K562 (cell line): Measurements from ENCODE around the gene GAB2. TPM values are rescaled to one million over a fixed set of nuclear protein-coding genes. Genes with fewer than 3 reads are reported as not detected.

Experiments
- FOXJ2 ChIP-seq: fragments of 200-800 bp; sonication (Bioruptor generic); IDR thresholded peaks from 2 replicates; pipeline ENCODE4 v1.6.1; 2016; ENCODE audit warnings: missing genetic modification characterization, missing compliant biosample characterization
- NCOR1 ChIP-seq: fragments of 450-650 bp; IDR thresholded peaks from 2 replicates; pipeline ENCODE4 v1.6.1; 2016; ENCODE audit warnings: mild to moderate bottlenecking, moderate library complexity
- PML ChIP-seq: IDR thresholded peaks from 2 replicates; pipeline ENCODE4 v1.6.1; 2012; ENCODE audit warnings: low read length, inconsistent platforms
- RNF2 ChIP-seq: sonication (generic); IDR thresholded peaks from 2 replicates; pipeline ENCODE4 v1.6.1; 2016
- SMARCC2 ChIP-seq: fragments of 450-650 bp; IDR thresholded peaks from 2 replicates; pipeline ENCODE4 v1.6.1; 2017; ENCODE audit warnings: antibody characterized with exemption, moderate library complexity, mild to moderate bottlenecking, low read depth
- polyA plus RNA-seq, 8 experiments: library from polyadenylated mRNA; depleted of rRNA in 4 of 8; stranded (reverse) in 5 of 8; unstranded in 3 of 8; fragments of >200 nt; fragmentation: Nextera tagmentation in 2 of 8; fragmentation: Illumina TruSeq in 1 of 8; extraction: Ambion mirVana in 2 of 8; extraction: Trizol in 1 of 8; gene quantifications; 2 replicates each; pipeline versions ENCODE4 v1.2.1 to v1.2.3, GENCODE V29; 2011 to 2014; ENCODE audit warnings: inconsistent platforms in 1 of 8, missing spikeins in 1 of 8
- total RNA-seq, 7 experiments: library from RNA; depleted of rRNA in 6 of 7; stranded (reverse); fragments of >200 nt in 6 of 7; fragmentation: Illumina TruSeq in 2 of 7; extraction: Trizol in 2 of 7; gene quantifications; 2 replicates each; pipeline versions ENCODE4 v1.2.1 to v1.2.3, GENCODE V29; 2011 to 2021; ENCODE audit warnings: low replicate concordance in 1 of 7
- TF ChIP-seq, protein P1 (sequence below): fragments of 250-450 bp; sonication (Bioruptor Pico); IDR thresholded peaks from 2 replicates; pipeline ENCODE4 v1.4.0; 2020; ENCODE audit warnings: mild to moderate bottlenecking, moderate library complexity, borderline replicate concordance
- TF ChIP-seq, protein P2 (sequence below): fragments of 450-650 bp; IDR thresholded peaks from 2 replicates; pipeline ENCODE4 v1.6.1; 2016; ENCODE audit warnings: low read depth
- TF ChIP-seq, protein P3 (sequence below): fragments of 250-450 bp; sonication (Bioruptor Pico); IDR thresholded peaks from 2 replicates; pipeline ENCODE4 v1.6.1; 2021; ENCODE audit warnings: mild to moderate bottlenecking
- TF ChIP-seq, protein P4 (sequence below): sonication (generic); formaldehyde crosslinking; IDR thresholded peaks from 2 replicates; pipeline ENCODE4 v1.8.1; 2023; ENCODE audit warnings: mild to moderate bottlenecking, missing genetic modification reagents
- TF ChIP-seq, protein P5 (sequence below): fragments of 450-650 bp; IDR thresholded peaks from 2 replicates; pipeline ENCODE4 v1.6.1; 2016; ENCODE audit warnings: mild to moderate bottlenecking
- TF ChIP-seq, protein P6 (sequence below): fragments of 450-650 bp; formaldehyde crosslinking; IDR thresholded peaks from 2 replicates; pipeline ENCODE4 v1.4.0; 2020; ENCODE audit warnings: mild to moderate bottlenecking, moderate library complexity

GAB2 gene
- total and polyA plus RNA-seq, 9 of the 15 experiments (the other 6 are each of a cell fraction or from before 2014, with no cell fraction given), result 2.3 to 35.2 (median 16.1) TPM

DNA sequence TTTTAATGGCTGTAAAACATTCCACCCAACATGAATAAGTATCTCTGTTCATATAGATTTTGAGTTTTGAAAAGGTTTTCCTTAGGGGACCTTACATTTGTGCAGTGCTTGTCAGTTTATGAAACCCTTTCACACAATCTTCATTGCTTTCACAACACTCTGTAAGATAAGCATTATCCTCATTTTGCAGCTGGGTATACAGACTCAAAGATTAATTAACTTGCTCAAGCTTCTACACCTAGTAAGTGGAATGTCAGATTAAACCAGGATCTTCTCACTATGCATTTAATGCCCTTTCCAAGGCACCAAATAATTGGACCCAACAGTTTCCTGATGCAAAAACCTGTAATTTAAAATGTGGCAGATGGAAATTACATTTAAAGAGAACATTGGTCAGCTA is 11.6 kb upstream of the GAB2 start (continued):
- TF ChIP-seq, protein P1, sequence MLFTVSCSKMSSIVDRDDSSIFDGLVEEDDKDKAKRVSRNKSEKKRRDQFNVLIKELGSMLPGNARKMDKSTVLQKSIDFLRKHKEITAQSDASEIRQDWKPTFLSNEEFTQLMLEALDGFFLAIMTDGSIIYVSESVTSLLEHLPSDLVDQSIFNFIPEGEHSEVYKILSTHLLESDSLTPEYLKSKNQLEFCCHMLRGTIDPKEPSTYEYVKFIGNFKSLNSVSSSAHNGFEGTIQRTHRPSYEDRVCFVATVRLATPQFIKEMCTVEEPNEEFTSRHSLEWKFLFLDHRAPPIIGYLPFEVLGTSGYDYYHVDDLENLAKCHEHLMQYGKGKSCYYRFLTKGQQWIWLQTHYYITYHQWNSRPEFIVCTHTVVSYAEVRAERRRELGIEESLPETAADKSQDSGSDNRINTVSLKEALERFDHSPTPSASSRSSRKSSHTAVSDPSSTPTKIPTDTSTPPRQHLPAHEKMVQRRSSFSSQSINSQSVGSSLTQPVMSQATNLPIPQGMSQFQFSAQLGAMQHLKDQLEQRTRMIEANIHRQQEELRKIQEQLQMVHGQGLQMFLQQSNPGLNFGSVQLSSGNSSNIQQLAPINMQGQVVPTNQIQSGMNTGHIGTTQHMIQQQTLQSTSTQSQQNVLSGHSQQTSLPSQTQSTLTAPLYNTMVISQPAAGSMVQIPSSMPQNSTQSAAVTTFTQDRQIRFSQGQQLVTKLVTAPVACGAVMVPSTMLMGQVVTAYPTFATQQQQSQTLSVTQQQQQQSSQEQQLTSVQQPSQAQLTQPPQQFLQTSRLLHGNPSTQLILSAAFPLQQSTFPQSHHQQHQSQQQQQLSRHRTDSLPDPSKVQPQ (CRISPR knock-in tag), result no peak
- TF ChIP-seq SMARCC2 (peak; percentile 75), RNF2 (no peak), PML (peak; percentile 82; the same call in 1 of the 2 replicates), NCOR1 (peak; percentile 81), FOXJ2 (no peak)
- TF ChIP-seq, protein P2, sequence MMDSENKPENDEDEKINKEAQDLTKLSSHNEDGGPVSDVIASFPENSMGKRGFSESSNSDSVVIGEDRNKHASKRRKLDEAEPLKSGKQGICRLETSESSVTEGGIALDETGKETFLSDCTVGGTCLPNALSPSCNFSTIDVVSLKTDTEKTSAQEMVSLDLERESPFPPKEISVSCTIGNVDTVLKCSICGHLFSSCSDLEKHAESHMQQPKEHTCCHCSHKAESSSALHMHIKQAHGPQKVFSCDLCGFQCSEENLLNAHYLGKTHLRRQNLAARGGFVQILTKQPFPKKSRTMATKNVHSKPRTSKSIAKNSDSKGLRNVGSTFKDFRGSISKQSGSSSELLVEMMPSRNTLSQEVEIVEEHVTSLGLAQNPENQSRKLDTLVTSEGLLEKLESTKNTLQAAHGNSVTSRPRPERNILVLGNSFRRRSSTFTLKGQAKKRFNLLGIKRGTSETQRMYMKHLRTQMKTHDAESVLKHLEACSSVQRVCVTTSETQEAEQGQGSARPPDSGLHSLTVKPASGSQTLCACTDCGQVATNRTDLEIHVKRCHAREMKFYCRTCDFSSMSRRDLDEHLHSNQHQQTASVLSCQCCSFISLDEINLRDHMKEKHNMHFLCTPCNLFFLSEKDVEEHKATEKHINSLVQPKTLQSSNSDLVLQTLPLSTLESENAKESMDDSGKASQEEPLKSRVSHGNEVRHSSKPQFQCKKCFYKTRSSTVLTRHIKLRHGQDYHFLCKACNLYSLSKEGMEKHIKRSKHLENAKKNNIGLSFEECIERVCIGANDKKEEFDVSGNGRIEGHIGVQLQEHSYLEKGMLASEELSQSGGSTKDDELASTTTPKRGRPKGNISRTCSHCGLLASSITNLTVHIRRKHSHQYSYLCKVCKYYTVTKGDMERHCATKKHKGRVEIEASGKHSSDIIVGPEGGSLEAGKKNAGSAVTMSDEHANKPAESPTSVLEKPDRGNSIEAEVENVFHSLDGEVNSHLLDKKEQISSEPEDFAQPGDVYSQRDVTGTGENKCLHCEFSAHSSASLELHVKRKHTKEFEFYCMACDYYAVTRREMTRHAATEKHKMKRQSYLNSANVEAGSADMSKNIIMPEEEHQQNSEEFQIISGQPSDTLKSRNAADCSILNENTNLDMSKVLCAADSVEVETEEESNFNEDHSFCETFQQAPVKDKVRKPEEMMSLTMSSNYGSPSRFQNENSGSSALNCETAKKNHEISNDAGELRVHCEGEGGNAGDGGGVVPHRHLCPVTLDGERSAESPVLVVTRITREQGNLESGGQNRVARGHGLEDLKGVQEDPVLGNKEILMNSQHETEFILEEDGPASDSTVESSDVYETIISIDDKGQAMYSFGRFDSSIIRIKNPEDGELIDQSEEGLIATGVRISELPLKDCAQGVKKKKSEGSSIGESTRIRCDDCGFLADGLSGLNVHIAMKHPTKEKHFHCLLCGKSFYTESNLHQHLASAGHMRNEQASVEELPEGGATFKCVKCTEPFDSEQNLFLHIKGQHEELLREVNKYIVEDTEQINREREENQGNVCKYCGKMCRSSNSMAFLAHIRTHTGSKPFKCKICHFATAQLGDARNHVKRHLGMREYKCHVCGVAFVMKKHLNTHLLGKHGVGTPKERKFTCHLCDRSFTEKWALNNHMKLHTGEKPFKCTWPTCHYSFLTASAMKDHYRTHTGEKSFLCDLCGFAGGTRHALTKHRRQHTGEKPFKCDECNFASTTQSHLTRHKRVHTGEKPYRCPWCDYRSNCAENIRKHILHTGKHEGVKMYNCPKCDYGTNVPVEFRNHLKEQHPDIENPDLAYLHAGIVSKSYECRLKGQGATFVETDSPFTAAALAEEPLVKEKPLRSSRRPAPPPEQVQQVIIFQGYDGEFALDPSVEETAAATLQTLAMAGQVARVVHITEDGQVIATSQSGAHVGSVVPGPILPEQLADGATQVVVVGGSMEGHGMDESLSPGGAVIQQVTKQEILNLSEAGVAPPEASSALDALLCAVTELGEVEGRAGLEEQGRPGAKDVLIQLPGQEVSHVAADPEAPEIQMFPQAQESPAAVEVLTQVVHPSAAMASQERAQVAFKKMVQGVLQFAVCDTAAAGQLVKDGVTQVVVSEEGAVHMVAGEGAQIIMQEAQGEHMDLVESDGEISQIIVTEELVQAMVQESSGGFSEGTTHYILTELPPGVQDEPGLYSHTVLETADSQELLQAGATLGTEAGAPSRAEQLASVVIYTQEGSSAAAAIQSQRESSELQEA, result no peak
- TF ChIP-seq, protein P3, sequence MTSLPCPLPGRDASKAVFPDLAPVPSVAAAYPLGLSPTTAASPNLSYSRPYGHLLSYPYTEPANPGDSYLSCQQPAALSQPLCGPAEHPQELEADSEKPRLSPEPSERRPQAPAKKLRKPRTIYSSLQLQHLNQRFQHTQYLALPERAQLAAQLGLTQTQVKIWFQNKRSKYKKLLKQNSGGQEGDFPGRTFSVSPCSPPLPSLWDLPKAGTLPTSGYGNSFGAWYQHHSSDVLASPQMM (CRISPR knock-in tag), result no peak
- TF ChIP-seq, protein P4, sequence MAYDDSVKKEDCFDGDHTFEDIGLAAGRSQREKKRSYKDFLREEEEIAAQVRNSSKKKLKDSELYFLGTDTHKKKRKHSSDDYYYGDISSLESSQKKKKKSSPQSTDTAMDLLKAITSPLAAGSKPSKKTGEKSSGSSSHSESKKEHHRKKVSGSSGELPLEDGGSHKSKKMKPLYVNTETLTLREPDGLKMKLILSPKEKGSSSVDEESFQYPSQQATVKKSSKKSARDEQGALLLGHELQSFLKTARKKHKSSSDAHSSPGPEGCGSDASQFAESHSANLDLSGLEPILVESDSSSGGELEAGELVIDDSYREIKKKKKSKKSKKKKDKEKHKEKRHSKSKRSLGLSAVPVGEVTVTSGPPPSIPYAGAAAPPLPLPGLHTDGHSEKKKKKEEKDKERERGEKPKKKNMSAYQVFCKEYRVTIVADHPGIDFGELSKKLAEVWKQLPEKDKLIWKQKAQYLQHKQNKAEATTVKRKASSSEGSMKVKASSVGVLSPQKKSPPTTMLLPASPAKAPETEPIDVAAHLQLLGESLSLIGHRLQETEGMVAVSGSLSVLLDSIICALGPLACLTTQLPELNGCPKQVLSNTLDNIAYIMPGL (CRISPR knock-in tag), result no peak
- TF ChIP-seq, protein P5, sequence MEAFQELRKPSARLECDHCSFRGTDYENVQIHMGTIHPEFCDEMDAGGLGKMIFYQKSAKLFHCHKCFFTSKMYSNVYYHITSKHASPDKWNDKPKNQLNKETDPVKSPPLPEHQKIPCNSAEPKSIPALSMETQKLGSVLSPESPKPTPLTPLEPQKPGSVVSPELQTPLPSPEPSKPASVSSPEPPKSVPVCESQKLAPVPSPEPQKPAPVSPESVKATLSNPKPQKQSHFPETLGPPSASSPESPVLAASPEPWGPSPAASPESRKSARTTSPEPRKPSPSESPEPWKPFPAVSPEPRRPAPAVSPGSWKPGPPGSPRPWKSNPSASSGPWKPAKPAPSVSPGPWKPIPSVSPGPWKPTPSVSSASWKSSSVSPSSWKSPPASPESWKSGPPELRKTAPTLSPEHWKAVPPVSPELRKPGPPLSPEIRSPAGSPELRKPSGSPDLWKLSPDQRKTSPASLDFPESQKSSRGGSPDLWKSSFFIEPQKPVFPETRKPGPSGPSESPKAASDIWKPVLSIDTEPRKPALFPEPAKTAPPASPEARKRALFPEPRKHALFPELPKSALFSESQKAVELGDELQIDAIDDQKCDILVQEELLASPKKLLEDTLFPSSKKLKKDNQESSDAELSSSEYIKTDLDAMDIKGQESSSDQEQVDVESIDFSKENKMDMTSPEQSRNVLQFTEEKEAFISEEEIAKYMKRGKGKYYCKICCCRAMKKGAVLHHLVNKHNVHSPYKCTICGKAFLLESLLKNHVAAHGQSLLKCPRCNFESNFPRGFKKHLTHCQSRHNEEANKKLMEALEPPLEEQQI, result no peak
- TF ChIP-seq, protein P6, sequence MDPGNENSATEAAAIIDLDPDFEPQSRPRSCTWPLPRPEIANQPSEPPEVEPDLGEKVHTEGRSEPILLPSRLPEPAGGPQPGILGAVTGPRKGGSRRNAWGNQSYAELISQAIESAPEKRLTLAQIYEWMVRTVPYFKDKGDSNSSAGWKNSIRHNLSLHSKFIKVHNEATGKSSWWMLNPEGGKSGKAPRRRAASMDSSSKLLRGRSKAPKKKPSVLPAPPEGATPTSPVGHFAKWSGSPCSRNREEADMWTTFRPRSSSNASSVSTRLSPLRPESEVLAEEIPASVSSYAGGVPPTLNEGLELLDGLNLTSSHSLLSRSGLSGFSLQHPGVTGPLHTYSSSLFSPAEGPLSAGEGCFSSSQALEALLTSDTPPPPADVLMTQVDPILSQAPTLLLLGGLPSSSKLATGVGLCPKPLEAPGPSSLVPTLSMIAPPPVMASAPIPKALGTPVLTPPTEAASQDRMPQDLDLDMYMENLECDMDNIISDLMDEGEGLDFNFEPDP, result no peak
